Endothelial cell of umbilical vein (primary cell): ENCODE results near the gene SIRT3.

ENCODE experiments used
- POLR2A ChIP-seq: IDR thresholded peaks from 2 replicates; pipeline ENCODE4 v1.6.1; 2012; ENCODE audit warnings: low read depth, mild to moderate bottlenecking, control low read depth, low read length
- POLR2AphosphoS5 ChIP-seq: IDR thresholded peaks from 2 replicates; pipeline ENCODE4 v1.6.1; 2012; ENCODE audit warnings: low read depth, mild to moderate bottlenecking, control low read depth, low read length, moderate library complexity; ENCODE audit not compliant: insufficient read depth
- TF ChIP-seq, protein P1 (sequence below), 2 donors: IDR thresholded peaks; 1 replicate in 1 of 2; 2 replicates in 1 of 2; pipeline ENCODE4 v1.5.1; 2011; ENCODE audit warnings: low read length in 2 of 2, mild to moderate bottlenecking in 2 of 2, moderate library complexity in 2 of 2, control low read depth in 1 of 2, inconsistent platforms in 1 of 2, low read depth in 1 of 2; ENCODE audit not compliant: insufficient read depth in 1 of 2; ENCODE audit errors: extremely low read depth in 1 of 2

GRCh38 chr11:216081-216974 is 19.8 kb downstream of the SIRT3 start:
- TF ChIP-seq POLR2A (peak; percentile 18), POLR2AphosphoS5 (peak; percentile 27)
- TF ChIP-seq, protein P1, sequence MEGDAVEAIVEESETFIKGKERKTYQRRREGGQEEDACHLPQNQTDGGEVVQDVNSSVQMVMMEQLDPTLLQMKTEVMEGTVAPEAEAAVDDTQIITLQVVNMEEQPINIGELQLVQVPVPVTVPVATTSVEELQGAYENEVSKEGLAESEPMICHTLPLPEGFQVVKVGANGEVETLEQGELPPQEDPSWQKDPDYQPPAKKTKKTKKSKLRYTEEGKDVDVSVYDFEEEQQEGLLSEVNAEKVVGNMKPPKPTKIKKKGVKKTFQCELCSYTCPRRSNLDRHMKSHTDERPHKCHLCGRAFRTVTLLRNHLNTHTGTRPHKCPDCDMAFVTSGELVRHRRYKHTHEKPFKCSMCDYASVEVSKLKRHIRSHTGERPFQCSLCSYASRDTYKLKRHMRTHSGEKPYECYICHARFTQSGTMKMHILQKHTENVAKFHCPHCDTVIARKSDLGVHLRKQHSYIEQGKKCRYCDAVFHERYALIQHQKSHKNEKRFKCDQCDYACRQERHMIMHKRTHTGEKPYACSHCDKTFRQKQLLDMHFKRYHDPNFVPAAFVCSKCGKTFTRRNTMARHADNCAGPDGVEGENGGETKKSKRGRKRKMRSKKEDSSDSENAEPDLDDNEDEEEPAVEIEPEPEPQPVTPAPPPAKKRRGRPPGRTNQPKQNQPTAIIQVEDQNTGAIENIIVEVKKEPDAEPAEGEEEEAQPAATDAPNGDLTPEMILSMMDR (IDR thresholded peaks at IDR 0.05; ENCODE audit: extremely low read depth in 1 of 2, insufficient read depth in 1 of 2, low read depth in 1 of 2, low read length in 2 of 2) = no peak
